Raji (cell line): ENCODE data around the gene ONECUT1.

Source experiments
- POLR2A ChIP-seq: IDR thresholded peaks from 2 replicates; pipeline ENCODE4 v1.6.1; 2011; ENCODE audit warnings: low read depth, low read length, control low read depth; ENCODE audit not compliant: insufficient read depth

Gene ONECUT1

DNA sequence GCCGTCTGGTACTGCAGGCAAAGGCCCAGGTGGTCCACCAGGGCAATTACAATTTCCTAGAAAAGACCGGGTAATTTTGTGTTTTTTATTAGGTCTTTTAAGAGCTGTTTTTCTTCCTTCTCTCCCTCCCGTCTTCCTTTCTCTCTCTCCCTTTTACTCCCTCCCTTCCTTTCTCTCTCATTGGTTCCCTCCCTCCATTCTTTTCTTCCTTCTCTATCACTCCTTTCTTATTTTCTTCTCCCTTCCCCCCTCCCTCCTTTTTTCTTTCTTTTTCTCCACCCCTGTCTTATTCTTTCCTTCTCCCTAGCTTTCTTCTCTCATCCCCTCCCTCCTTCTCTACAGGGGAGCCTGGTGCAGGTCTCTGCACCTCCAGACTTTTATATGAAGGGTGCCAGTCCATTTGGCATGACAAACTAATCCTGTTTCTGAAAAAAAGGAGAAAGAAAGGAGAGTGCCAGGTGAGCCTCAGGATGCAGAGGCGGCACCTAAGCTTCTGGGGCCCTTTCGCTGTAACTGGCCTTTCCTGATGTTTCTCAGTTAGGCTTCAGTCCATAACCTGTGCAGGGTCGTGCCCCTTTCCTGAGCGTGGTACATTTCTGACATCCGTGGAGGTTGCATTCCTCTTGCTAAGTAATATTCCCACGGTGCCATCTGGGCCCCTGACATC, 9.1 kb upstream of the ONECUT1 start:
- TF ChIP-seq POLR2A: no peak

DNA sequence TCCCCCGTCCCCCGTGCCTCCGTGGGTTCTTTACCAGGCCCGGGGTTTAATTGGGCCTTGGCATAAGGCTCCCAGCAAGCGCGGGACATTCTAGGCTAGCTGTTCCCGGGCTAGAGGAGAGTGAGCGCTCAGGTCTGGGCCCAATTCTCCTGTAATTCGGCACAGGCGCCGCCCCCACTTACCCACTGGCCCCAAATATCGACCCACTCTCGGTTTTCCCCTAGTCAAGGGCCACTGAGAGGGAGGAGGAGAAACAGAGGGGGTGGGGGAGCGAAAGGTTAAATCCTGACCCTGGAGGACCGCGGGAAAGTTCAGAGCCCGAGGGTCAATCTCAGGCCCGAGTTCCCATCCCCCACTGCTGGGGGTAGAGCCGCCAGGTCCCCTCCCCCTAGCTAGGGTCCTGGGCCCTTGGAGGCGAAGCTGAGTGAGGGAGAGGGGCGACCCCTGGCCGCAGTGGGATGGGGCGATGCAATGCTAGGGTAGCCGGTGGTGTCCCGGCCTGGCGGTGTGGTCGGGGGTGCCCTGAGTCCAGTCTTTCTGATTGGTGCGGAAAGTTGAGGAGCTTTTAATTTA, 8.5 kb upstream of the ONECUT1 start:
- no peak for TF ChIP-seq POLR2A

DNA sequence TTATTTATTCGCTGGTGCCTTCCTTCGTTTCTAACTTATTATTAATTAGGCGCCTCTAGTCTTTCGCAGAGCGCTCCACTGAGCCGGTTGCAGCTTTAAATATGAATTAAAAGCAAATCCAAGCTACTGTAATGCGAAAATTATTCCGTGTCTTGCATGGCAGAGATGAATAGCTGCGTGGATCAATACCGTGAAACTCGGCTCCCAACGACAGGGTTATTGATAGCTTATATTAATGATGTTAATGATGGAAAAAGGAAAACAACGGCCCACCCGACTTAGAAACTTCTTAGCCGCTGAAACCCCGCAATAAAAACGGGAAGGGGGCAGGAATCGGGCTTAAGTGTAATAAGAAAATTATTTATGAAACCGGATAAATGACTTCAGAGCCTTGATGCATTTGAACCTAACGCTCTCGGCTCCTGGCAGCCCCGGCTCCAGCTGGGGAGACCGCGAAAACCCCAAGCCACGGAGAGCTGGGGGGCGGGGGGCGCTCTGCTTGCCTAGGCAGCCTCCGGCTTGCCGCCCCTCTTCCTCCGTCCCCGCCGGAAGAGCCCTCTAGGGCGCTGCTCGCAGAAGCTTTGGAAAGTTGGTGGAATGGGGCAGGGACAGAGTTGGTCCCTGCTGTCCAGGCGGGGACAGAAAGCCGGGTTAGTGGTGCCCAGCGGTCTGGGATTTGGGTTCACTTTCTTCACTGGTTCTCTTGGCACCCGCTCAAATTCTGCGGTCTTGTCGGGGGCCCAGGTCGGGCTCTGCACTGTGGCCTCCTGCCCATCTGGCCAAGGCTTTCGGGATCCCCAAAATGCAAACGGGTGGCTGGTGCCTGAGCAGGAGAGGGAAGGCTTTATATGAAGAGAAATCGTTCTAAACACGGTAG, 7.7 kb upstream of the ONECUT1 start:
- no peak for TF ChIP-seq POLR2A

DNA sequence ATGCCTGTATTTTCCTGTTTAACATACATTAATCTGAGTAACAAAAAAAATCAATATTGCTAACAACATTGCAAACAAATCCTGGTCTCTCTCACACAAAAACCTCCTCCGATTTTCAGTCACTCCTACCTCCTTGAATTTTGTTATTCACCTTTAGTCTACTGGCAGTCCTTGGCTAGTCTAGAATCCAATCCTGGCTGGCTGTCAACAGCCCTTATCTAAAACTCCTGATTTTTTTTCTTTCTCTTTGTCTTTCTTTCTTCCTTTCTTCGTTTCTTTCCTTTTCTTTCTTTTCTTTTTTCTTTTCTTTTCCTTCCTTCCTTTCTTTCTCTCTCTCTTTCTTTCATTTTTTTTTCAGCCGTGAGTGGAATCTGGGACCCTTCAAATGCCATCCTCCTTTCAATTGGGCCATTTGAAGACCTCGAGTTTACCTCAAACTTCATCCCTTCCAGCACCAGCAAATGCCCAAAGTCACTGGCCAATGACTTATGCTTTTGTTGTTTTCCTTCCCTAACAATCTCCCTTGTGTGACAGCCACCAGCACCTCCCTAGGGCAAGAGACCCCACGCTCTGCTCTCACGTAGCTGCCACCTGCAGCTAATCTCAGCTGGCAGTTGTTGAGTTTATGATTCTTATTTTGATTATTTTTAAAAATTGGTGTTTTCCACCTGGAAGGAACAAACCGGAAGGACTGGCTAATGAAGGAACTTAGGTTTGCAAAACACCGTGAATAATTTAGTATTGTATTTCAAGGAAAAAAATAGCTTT, 6.8 kb upstream of the ONECUT1 start:
- TF ChIP-seq POLR2A: no peak

DNA sequence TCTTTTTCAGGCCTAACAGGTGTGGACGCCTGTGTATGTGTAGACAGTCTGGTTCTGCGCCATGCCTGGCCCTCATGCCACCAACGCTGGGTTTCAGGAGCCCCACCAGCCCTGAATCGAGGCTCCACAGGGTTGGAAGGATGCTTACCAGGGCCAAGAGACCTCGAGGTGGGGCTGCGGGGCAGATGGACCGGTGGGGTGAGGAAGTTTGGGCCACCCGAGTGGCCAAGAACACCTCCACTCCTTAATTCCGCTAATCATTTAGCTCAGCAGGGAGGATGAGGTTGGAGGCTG, 6.0 kb upstream of the ONECUT1 start:
- TF ChIP-seq POLR2A: no peak

DNA sequence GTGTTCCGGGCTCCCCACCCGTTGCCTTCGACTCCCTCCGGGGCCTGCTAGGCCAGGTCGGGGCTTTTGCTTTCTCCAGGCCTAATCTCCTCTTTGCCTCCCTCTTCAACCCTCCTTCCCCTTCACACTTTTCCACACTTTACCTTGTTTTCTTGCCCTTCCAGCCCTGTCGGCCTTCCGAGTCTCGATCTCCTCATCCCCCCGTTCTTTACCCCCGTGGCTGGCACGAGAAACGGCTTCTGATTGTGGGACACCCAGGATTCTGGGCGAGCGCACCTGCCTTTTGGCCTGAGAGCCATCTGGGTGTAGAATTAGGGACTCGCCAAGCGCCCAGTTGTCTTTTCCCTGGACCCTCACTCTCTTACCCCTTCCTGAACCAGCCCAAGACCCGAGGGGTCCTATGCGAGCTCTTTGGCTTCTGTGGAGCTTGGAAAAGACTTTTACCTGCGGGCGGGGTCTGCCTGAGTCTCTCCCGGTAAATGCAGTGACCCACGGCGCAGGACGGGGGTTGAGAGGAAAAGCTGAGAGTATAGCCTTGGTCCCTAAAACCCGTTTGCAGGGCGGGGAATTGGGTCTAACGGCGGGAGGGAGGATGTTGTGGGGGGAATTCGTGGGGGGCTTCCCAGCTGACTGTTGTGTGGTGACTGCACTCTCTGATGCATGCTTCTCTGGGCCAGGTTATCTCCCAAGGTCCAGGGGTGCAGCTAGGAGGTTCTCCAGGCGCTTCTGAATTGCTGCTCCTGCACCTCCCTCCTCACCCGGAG, 5.5 kb upstream of the ONECUT1 start:
- TF ChIP-seq POLR2A: no peak

DNA sequence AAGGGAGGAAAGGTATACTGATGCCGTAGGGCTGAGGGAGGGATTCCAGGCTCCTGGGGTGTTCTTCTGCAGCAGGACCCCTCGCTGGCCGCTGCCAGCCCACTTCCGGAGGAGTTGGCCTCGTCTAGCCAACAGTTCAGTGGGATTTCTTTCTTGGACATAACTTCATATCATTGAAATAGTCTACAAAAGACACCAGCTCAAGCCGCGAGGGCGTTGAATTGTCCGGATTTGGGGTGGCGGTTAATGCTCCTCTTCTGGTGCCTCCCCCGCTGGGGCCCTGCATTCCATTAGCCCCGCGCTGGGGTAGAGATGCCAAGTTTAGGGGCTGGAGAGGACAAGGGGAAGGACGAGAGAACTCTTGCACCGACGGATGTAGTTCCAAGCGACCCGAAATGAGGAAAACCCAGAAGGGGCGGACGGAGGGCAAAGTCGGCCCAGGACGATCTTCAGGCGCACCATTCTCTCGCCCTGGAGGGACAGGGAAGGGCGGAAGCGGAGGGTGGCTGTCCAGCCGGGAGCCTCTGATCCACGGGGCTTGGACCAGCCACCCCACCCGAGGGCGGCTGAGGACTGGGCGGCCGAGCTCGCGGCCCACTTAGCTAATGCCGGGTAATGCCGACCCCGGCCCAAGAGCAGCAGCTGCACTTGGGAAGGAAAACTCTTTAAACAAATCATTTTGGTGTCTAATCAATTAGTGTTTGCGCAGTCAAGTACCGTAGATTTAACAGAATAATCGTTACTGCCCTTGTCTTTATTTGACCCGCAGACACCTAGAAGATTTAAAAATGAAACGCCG, 4.7 kb upstream of the ONECUT1 start:
- no peak for TF ChIP-seq POLR2A

DNA sequence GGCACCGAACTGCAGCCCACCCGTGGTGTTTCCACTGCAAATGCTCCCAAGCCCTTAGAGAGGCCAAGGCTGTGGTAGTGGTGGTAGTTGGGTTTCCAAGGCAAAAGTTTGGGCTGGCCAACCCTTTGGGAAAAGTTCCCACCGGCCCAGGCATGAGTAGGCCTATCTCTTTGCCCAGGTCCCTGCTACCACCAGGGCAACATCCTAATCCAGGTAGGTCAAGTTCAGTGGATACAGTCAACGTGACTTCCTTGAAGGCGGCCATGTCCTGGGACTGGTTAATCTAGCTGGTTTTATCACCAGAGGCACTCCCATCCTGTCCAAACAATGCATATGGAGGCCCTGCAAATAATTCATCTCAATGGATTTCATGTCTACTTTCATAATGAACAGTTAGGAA, 1.6 kb upstream of the ONECUT1 start:
- TF ChIP-seq POLR2A: no peak

DNA sequence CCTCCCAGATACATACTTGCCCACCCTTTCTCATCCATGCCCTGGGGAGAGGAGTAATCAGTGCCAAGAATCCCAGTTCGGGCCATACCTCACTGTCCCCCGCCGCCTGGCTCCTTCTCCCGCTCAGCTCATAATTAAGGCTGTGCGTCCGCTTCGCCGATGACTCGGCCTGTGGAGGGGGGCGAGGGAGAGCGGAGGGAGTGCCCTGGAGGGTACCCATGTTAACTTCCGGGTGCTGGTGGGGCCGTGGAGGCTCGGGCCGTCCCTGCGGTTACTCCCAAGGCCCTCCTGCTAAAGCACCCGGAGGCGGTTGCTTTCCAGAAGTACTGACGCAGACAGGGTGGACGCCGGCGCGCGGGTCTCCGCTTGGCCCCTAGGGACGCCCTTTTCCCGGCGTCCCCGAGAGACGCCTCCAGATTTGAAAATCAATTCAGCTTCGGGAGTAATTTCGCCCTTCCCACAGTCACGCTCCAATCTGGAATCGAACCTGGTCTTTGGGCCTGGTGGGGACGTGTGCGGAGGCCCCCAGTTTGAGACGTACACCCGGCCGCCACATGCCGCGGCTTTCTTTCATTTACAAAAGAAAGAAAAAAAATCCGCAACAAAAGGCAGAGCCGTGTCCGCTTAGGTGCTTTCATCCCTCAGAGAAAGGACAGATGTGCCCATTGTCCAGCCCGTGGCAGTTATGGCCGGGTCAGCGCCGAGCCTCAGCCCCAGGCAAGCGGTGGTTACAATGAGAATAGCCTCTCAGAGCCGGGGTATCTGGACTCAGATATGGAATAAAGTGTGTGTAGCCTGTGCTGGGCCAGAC, 1.0 kb upstream of the ONECUT1 start:
- no peak for TF ChIP-seq POLR2A

DNA sequence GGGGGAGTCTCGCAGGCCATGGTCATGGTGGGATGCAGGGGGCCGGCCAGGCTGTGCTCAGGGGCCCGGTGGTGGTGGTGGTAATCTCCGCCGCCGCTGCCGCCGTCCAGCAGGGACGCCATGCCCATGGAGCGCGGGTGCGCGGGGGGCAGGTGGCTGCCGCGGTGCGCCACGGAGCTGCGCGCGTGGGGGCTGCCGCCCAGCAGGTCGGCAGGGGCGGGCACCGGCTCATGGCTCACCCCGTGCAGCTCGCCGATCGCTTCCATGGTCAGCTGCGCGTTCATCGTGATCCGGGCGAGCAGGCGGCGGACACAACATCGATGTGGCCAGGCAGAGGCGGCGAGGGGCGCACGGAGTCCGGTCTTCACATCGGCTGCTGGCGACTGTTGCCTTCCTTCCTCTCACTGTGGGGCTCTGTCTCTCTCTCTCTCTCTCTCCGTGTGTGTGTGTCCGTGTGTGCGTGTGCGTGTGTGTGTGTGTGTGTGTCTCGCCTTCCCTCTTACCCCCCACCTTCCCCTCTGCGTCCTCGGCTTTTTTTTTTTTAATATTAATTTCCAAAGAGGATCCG, 451 bp downstream of the ONECUT1 start:
- TF ChIP-seq POLR2A: no peak

DNA sequence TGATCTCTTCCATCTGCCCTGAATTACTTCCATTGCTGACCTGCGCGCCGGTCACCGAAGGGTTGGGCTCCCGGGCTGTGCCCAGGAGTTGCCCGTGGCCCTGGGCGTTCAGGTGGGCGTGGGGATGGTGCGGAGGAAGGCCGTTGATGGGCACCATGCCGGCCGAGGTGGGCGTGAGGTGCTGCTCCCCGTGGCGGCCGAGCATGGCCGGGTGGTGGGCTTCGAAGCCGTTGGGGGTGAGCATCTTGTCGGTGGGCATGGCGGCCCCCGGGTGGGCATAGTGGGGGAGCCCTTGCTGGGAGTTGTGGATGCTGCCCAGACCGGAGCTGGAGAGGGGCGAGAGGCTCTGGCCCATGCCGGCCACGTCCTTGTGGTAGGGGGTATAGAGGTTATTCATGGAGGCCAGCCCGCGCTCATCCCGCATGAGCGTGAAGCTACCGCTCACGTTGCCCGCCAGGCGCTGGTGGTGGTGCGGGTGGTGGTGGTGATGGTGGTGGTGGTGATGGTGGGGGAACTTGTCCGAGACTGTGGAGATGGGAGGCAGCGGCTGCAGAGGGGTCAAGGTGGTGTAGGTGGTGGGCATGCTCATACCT, 1.0 kb downstream of the ONECUT1 start:
- no peak for TF ChIP-seq POLR2A

DNA sequence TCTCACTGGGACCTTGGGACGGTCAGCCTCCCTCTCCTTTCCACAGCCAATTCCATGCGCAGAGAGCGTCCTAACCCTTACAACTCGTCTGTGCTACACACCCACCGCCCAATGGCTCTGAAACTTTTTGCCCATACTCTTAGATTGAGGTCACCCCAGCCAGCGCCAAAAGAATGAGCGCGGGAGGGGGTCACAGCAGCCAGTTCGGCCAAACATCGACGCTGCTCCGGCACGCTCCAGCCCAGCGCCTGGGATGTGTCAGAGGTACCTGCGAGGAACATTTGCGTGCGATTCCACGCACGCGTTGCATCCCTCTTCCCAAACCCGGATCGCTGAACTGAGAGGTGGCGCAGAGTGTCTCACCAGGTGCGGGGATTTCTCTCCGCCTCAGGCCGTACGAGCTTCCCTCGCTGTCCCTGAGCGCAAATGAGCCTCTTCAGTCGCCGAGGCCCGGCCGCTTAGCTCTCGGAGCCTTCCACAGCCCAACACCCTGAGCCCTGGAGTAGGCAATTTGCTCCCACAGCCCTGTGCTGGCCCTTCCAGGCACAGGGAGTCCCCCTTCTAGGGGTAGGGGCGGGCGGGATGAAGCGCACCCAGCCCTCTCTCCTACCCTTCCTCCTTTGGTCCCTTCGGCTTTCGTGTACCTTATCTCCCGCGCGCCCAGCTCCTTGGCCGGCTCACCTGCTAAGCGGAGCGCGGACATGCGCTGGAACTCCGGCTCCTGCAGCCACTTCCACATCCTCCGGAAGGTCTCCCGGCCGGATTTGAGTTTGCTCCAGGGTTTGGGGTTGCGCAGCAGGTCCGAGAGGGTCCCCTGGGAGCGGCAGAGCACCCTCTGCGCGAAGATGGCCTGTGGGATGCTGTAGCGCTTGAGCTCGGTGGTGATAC, 1.8 kb downstream of the ONECUT1 start:
- TF ChIP-seq POLR2A: no peak
